HEK293 (cell line): ENCODE results near the gene HGFAC.

Source experiments
- CTCF ChIA-PET: fragments of 350-600 bp; formaldehyde crosslinking; extraction: SDS; loops from one replicate; lab custom pipeline; 2021; ENCODE audit warnings: antibody characterized with exemption; lab: Yijun Ruan, JAX
- POLR2A ChIA-PET: fragments of 300-600 bp; formaldehyde crosslinking; extraction: SDS; loops from one replicate; lab custom pipeline; 2020; ENCODE audit warnings: antibody characterized with exemption, inconsistent platforms; lab: Yijun Ruan, JAX
- H3K27ac ChIP-seq: fragments of 200-500 bp; sonication (Bioruptor generic); 2 replicates; pipeline ENCODE4 v1.5.1; 2014; ENCODE audit warnings: low read depth, low read length, control low read depth, inconsistent platforms; ENCODE audit errors: extremely low read depth
- H3K36me3 ChIP-seq, 2 experiments: fragments of 200-500 bp in 1 of 2; sonication (Bioruptor generic) in 1 of 2; 1 replicate in 1 of 2; 2 replicates in 1 of 2; pipeline ENCODE4 v1.5.1; 2014 to 2017; ENCODE audit warnings: inconsistent platforms in 2 of 2, low read length in 2 of 2; ENCODE audit not compliant: control insufficient read depth in 2 of 2, insufficient read depth in 1 of 2
- H3K4me1 ChIP-seq: fragments of 200-500 bp; sonication (Bioruptor generic); 2 replicates; pipeline ENCODE4 v1.5.1; 2014; ENCODE audit warnings: mild to moderate bottlenecking, low read length, inconsistent platforms; ENCODE audit not compliant: control insufficient read depth, insufficient read depth
- H3K4me3 ChIP-seq: 2 replicates; pipeline ENCODE4 v1.5.1; 2011; ENCODE audit warnings: low read depth, mild to moderate bottlenecking, control low read depth, low read length, moderate library complexity
- H3K9me3 ChIP-seq: fragments of 200-500 bp; sonication (Bioruptor generic); 2 replicates; pipeline ENCODE4 v1.5.1; 2014; ENCODE audit warnings: low read depth, low read length, inconsistent platforms; ENCODE audit not compliant: control insufficient read depth, insufficient read depth
- CTCF ChIP-seq: fragments of 450-650 bp; formaldehyde crosslinking; IDR thresholded peaks from 2 replicates; pipeline ENCODE4 v1.5.1; 2016; ENCODE audit warnings: missing biosample characterization, missing genetic modification characterization
- GLI4 ChIP-seq: fragments of 450-650 bp; formaldehyde crosslinking; IDR thresholded peaks from 2 replicates; pipeline ENCODE4 v1.5.1; 2016; ENCODE audit warnings: missing biosample characterization, missing genetic modification characterization
- HOXD13 ChIP-seq: sonication (generic); formaldehyde crosslinking; IDR thresholded peaks from 2 replicates; pipeline ENCODE4 v1.8.0; 2022; ENCODE audit warnings: missing genetic modification reagents, borderline replicate concordance
- KLF10 ChIP-seq: fragments of 450-650 bp; IDR thresholded peaks from 2 replicates; pipeline ENCODE4 v1.5.1; 2018; ENCODE audit warnings: missing biosample characterization, mild to moderate bottlenecking, missing genetic modification characterization
- PRDM6 ChIP-seq: fragments of 450-650 bp; formaldehyde crosslinking; IDR thresholded peaks from 2 replicates; pipeline ENCODE4 v1.5.1; 2017; ENCODE audit warnings: missing biosample characterization, missing genetic modification characterization
- RBAK ChIP-seq: fragments of 450-650 bp; formaldehyde crosslinking; IDR thresholded peaks from 2 replicates; pipeline ENCODE4 v1.5.1; 2016; ENCODE audit warnings: missing biosample characterization, missing genetic modification characterization
- TRIM28 ChIP-seq: IDR thresholded peaks from 2 replicates; pipeline ENCODE4 v1.6.1; 2011; ENCODE audit warnings: low read length, control low read depth, borderline replicate concordance
- ZFP69B ChIP-seq: fragments of 450-650 bp; formaldehyde crosslinking; IDR thresholded peaks from 2 replicates; pipeline ENCODE4 v1.5.1; 2016; ENCODE audit warnings: missing biosample characterization, missing genetic modification characterization
- ZNF112 ChIP-seq: fragments of 450-650 bp; formaldehyde crosslinking; IDR thresholded peaks from 2 replicates; pipeline ENCODE4 v1.5.0; 2017; ENCODE audit warnings: missing biosample characterization, missing genetic modification characterization
- ZNF24 ChIP-seq: fragments of 450-650 bp; formaldehyde crosslinking; IDR thresholded peaks from 2 replicates; pipeline ENCODE4 v1.5.1; 2016; ENCODE audit warnings: missing biosample characterization, missing genetic modification characterization
- ZNF404 ChIP-seq: fragments of 450-650 bp; formaldehyde crosslinking; IDR thresholded peaks from 2 replicates; pipeline ENCODE4 v1.5.1; 2017; ENCODE audit warnings: missing biosample characterization, missing genetic modification characterization
- ZNF501 ChIP-seq: fragments of 450-650 bp; formaldehyde crosslinking; IDR thresholded peaks from 2 replicates; pipeline ENCODE4 v1.5.1; 2016; ENCODE audit warnings: missing biosample characterization, missing genetic modification characterization
- ZNF585B ChIP-seq: fragments of 450-650 bp; formaldehyde crosslinking; IDR thresholded peaks from 2 replicates; pipeline ENCODE4 v1.5.1; 2016; ENCODE audit warnings: missing biosample characterization, missing genetic modification characterization
- ZNF645 ChIP-seq: fragments of 450-650 bp; formaldehyde crosslinking; IDR thresholded peaks from 2 replicates; pipeline ENCODE4; 2016; ENCODE audit warnings: missing biosample characterization, missing genetic modification characterization
- ZNF677 ChIP-seq: fragments of 450-650 bp; IDR thresholded peaks from 2 replicates; pipeline ENCODE4 v1.5.0; 2018; ENCODE audit warnings: missing biosample characterization, mild to moderate bottlenecking, missing genetic modification characterization, moderate library complexity
- ZNF701 ChIP-seq: fragments of 450-650 bp; formaldehyde crosslinking; IDR thresholded peaks from 2 replicates; pipeline ENCODE4 v1.5.1; 2016; ENCODE audit warnings: missing biosample characterization, missing genetic modification characterization
- ZNF837 ChIP-seq: fragments of 450-650 bp; formaldehyde crosslinking; IDR thresholded peaks from 2 replicates; pipeline ENCODE4 v1.5.1; 2016; ENCODE audit warnings: missing biosample characterization, missing genetic modification characterization
- ZSCAN4 ChIP-seq: fragments of 450-650 bp; formaldehyde crosslinking; IDR thresholded peaks from 2 replicates; pipeline ENCODE4 v1.5.1; 2017; ENCODE audit warnings: missing biosample characterization, missing genetic modification characterization
- TF ChIP-seq, protein P1 (sequence below): fragments of 450-650 bp; formaldehyde crosslinking; IDR thresholded peaks from 2 replicates; pipeline ENCODE4 v1.5.1; 2016; ENCODE audit warnings: missing biosample characterization, missing genetic modification characterization
- TF ChIP-seq, protein P2 (sequence below): fragments of 450-650 bp; formaldehyde crosslinking; IDR thresholded peaks from 2 replicates; pipeline ENCODE4 v1.5.0; 2017; ENCODE audit warnings: missing biosample characterization, missing genetic modification characterization, borderline replicate concordance

Gene HGFAC

GRCh38 chr4:3426465-3427133, 15.2 kb upstream of the HGFAC start:
- Histone ChIP-seq H3K4me1 (no peaks in the 10 kb centered on the region), H3K36me3 (peaks cover 0 to 9% of the 10 kb centered on the region in 2 experiments; a peak in 1 of 3 replicates), H3K27ac (no peak overlapping the region), H3K9me3 (no peaks in the 10 kb centered on the region), H3K4me3 (no peak overlapping the region)
- TF ChIP-seq ZFP69B (tag by site-specific recombination) (no peak), ZNF112 (tag by site-specific recombination) (no peak), CTCF (tag by site-specific recombination) (no peak), ZNF404 (no peak), RBAK (no peak), ZNF837 (no peak), ZNF501 (tag by site-specific recombination) (no peak), ZSCAN4 (tag by site-specific recombination) (no peak), ZNF24 (tag by site-specific recombination) (no peak), ZNF677 (tag by site-specific recombination) (no peak), ZNF585B (tag by site-specific recombination) (no peak), HOXD13 (no peak), KLF10 (no peak), ZNF645 (tag by site-specific recombination) (no peak), TRIM28 (no peak), PRDM6 (tag by site-specific recombination) (no peak), ZNF701 (tag by site-specific recombination) (no peak), GLI4 (tag by site-specific recombination) (no peak)
- TF ChIP-seq, protein P1, sequence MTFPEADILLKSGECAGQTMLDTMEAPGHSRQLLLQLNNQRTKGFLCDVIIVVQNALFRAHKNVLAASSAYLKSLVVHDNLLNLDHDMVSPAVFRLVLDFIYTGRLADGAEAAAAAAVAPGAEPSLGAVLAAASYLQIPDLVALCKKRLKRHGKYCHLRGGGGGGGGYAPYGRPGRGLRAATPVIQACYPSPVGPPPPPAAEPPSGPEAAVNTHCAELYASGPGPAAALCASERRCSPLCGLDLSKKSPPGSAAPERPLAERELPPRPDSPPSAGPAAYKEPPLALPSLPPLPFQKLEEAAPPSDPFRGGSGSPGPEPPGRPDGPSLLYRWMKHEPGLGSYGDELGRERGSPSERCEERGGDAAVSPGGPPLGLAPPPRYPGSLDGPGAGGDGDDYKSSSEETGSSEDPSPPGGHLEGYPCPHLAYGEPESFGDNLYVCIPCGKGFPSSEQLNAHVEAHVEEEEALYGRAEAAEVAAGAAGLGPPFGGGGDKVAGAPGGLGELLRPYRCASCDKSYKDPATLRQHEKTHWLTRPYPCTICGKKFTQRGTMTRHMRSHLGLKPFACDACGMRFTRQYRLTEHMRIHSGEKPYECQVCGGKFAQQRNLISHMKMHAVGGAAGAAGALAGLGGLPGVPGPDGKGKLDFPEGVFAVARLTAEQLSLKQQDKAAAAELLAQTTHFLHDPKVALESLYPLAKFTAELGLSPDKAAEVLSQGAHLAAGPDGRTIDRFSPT (tag by site-specific recombination): no peak
- TF ChIP-seq, protein P2, sequence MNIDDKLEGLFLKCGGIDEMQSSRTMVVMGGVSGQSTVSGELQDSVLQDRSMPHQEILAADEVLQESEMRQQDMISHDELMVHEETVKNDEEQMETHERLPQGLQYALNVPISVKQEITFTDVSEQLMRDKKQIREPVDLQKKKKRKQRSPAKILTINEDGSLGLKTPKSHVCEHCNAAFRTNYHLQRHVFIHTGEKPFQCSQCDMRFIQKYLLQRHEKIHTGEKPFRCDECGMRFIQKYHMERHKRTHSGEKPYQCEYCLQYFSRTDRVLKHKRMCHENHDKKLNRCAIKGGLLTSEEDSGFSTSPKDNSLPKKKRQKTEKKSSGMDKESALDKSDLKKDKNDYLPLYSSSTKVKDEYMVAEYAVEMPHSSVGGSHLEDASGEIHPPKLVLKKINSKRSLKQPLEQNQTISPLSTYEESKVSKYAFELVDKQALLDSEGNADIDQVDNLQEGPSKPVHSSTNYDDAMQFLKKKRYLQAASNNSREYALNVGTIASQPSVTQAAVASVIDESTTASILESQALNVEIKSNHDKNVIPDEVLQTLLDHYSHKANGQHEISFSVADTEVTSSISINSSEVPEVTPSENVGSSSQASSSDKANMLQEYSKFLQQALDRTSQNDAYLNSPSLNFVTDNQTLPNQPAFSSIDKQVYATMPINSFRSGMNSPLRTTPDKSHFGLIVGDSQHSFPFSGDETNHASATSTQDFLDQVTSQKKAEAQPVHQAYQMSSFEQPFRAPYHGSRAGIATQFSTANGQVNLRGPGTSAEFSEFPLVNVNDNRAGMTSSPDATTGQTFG (tag by site-specific recombination): no peak
- ChIA-PET POLR2A (no interaction called here), CTCF (no interaction called here)
